Kidney capillary endothelial cell (primary cell): Measurements from ENCODE around the gene HDAC4.

Source experiments
- DNase-seq: peaks from one replicate; pipeline ENCODE4 v3.0.0-alpha.2; 2018; ENCODE audit warnings: low spot score

The HDAC4 gene

DNA sequence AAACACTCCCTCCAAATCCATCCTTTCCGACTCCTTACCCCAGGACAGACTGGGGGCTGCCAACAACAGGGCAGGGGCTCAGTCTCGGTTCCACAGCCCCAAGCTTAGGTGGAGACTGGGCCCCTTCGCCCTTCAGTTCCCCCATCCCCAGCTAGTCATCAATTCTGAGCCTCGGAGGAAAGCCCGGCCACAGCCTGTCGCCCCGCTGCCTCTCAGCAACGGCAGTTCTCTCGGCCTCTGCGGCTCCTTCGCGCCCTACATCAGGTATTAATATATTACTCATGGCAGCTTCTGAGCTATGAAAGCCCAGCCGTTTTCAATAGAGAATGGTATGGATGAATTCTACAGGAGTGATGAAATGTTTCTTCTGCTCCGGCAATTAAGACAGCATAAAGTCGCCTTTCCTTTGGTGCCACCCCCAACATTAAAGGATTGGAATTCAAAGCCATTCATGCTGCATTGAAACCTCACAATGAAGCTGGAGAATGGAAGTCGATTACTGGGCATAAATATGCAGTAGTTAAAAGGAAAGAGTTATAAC is 2.8 kb downstream of the HDAC4 start:
- DNase-seq = no peak

DNA sequence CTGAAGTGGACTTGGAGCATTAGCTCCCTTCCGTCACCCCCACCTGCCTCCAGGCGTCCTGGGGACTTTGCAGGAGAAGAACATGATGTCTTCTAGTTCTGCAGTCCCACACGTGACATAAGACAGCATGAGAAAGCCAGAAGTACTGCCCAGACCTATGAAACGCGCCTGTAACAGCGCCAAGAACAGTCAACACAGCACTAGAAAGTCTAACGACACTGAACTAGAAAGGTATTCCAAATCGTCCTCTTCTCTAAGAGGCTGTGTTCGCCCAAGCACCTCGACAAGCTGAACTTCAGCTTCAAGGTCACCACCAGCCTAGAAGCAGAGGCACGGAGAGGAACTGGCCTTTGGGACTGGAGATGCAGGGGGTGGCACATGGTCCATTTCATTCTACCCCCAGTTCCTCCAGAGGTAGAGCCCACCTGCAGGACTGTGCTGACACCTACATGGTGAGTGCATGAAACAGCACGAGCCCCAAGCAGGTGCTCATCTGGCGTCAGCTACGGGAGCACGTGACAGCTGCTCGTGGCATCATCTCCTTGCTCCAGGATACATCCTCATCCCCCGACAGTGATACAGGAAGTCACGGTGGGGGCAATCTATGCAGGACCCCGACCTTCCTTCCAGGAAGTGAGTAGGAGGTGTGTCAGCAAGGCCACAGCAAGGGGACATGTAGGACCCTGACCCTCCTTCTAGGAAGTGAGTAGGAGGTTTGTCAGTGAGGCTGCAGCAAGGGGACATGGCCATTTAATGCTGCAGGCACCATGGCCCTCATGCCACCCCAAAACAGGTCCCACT is 3.7 kb downstream of the HDAC4 start:
- peak; percentile 63 for DNase-seq

- DNase-seq = no peak
These were observed 5.3 kb downstream of the HDAC4 start for GRCh38 chr2:239395524-239395923.

- DNase-seq = no peak
These were observed 5.8 kb downstream of the HDAC4 start for GRCh38 chr2:239394978-239395377.

DNA sequence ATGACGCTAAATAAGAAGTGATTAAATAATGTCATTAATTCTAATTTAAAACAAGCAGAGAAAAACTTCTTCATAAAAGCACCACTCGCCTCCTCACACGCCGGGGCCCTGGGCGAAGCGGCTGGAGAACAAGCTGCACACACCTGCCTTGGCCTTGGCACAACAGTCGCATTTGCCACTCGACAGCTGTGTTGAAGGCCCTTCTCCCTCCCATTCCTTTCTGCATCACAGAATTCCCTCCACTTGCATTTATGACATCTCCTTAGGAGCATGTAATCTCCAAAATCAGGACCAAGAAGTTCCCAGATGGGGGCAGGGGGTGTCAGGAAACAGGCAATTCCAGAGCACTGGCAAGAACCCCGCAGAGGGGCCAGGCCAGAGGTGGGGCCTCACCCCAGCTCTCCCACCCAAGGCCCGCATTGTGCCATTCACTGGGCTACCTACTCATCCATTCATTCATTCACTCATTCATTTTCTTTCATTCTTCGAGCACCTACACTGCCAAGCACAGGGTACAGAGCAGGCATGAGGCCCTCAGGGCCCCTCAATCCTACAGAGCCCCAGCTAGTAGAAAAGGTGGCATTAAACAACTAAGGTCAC is 6.4 kb downstream of the HDAC4 start:
- no peak for DNase-seq

DNA sequence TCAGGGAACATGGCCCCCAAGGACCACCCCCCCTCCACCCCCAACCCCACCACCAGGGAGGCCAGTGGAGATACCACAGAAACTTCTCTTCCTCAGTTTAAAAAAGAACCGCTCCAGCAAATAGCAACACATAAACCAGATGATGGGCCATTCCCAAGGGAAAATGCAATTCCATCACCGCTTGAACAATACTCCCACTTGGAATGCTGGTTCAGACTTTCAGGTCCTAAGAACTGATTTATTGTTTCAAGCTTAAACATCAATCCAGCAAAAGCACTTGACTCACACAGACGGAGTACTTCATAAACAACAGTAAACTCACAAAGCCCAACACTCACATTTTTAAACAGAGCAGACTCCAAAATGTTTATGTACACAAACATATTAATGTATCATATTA is 6.9 kb downstream of the HDAC4 start:
- no peak for DNase-seq

DNA sequence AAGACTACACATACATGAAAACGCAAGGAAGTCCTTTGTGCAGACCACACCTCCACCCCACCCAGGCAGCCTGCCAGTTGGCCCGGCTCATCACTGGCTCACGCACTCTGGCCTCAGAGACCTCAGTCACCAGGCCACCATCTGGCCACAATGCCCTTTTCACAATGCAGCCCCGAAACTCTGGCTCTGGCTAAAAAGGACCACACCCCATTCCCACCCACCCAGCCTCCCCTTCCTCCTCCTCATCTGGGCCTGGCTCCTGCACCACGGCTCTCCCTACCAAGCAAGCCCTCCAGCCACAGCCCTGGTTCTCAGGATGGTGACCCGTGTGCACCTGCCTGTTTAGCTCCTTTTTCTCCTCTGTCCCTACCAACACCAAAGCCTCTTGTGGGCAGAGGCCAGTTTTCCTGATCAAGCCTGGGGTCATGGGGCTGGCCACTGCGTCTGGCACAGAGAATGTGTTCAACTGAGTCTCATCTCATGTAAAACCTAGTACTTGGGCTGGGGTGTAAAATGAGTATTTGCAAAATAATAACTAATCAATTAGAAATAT is 7.4 kb downstream of the HDAC4 start:
- no peak for DNase-seq

- DNase-seq = no peak
These were observed 8.0 kb downstream of the HDAC4 start for GRCh38 chr2:239392688-239393387.

DNA sequence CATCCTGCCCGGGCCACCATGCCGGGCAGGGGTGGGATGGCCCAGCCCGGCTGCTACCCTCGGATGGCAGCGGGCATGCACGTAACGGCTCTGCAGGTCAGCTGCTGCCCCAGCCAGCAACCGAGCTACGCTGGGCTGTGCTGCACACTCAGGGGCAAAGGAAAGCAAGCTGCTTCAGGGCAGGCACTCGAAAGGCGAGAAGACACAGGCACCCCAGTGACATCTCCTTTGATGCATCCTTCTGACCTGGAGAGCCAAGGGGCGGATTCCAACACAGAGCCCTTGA is 8.8 kb downstream of the HDAC4 start:
- DNase-seq = no peak

DNA sequence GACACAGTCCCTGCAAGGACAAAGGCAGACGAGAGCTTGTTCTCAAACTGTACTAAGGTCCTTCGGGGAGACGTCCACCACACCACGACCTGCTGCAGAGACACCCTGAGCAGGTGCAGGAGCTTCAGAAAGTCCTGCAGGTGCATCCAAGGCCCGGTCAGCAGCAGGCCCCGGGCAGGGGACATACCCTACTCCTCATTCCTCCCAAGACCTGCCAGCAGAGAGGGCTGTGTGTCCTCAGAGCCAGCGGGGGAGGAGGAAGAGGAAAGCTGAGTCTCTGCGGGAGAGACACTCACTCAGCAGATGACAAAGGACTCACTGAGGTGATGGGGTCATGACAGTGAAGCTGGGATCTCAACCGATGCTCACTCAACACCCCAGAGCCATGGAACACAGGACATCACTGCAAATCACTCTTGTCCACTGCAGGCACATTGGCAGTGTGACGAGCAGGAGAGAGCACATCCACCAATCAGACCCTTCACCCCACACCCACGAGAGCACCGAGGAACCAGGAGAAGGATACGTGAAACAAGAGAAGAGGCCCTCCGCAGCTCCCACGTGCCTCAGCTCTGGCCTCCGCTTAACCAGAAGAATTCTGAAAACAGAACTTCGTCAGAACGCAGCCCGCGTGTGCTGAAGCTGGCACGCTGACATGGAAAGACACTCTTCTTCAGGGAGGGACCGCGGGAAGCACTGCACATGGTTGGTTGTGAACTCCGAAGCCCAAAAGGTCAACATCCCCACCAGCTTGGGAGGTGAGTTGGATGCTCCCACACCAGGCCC is 9.3 kb downstream of the HDAC4 start:
- DNase-seq = no peak

DNA sequence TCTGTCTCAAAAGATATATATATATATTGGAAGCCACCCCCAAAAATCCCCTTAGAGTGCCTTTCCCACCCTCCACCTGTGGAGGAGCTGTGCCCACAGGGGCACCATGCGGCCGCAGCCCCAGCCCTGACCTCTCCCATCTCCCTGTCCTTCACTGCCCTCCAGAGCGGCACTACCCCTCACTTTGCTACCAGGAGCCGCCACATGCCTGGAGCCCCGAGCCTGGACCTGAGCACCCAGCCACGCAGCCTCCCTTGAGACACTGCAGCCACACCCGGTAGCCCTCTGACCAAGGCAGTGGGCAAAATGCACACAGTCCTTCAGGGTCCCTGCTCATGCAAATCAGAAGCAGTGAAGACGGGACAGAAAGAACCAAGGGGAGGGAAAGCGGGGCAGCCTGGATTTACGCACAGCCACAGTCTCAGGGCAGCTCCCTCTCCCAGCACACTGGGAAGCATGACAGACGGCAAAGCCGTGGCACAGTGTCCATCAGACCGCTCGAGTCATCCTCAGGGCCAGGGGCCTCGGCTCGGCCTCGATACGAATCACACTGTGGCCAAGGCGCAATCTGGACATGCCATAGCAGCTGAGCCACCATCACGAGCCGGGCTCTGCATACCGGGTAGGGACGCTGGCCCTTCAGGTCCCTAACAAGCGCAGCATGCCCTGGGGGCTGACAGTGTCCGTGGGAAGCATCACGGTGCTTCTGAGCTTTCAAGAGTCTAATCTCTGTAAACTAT is 10.1 kb downstream of the HDAC4 start:
- no peak for DNase-seq

- no peak for DNase-seq
These were observed 11.1 kb downstream of the HDAC4 start for GRCh38 chr2:239389414-239390329.

DNA sequence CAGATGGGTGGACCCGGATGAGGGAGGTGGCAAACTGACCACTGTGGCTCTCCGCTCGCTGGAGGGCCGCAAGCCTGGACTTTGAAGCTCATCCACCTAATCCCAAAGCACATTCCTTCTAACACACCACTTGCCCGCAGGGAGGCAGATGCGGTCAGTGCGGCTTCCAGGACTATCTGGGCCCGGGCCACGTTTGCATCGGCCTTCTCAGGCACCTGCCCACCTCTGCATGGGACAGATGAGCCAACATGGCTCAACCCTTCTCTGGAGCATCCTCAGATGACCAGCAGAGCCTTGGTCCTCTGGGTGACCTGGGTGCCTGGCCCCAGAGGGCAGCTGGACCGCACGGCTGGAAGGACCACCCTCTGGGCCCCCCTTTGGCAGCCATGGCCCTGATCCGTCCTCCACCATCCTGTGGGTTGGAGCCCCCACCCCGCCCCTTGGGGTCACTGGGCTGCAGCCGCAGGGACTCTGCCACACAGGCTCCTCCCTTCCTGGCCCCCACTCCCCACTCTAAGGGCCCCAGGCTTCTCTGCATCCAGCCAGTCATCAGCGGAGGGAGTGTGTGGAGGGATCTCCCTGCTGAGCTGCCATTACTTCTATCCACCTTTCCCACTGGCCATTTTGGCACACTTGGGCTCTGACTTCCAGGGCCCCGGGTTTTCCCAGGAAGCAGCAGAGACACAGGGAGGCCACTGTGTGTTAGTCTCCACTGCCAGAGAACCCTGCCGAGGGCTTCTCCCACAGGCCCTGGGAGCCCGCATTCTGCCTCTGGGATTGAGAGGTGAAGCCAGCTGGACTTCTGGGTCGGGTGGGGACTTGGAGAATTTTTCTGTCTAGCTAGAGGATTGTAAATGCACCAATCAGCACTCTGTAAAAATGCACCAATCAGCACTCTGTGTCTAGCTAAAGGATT is 12.3 kb downstream of the HDAC4 start:
- DNase-seq = no peak

DNA sequence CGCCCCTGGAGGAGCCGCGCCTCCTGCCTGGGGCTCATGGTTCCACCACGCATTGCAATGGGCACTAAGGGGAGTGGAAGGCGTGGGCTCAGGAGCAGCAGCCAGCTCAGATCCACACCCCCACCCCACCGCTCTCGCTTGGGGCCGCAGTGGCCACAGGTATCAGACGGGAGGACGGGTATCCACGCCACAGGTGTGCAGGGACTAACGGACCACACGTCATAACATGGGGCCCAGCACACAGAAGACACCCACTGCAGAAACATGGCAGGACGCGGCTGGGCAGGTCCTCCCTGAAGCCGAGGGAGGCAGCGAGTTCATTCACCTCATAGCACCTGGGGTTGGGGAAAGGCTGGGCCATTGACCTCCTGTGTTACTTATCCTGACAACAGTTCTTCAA is 13.0 kb downstream of the HDAC4 start:
- DNase-seq = no peak

DNA sequence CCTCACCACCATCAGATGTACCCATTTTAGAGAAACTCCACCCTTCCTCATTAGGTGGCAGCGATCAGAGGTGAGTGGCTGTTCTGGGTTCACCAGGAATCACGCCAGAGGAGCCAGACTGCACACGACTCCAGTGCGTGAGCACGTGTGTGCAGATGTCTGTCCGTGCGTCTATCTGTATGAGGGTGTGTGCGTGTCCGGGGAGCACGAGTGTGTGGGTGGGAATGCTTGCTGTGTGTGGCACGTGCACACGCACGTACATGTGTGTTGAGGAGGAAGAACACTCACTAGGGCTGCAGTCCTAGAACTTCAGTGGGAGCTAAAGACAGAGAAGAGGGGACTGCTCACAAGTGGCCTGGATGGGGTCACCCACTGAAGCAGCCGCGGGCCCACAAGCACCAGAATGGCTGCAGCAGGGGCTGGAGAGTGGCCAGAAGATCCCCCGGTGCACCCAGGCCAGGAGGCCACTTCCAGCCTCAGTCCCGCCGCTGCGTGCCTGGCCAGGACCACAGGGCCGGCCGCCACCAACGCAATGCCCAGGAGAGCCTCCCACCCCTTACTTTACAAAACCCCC is 13.9 kb downstream of the HDAC4 start:
- no peak for DNase-seq

GRCh38 chr2:239386001-239386670 is 14.7 kb downstream of the HDAC4 start:
- no peak for DNase-seq

GRCh38 chr2:239385096-239386000 is 15.5 kb downstream of the HDAC4 start:
- no peak for DNase-seq
